Aorta (tissue), 5 donors: ENCODE results near the gene PPM1H. TPM values are rescaled to one million over a fixed set of nuclear protein-coding genes. Genes with fewer than 3 reads are reported as not detected.
"Not testable (repeated sequence)": the region's sequence is repeated elsewhere in the genome, so short reads cannot be mapped to it uniquely, and the experiment has no call there.

Source experiments
- ATAC-seq: fragments of 200-7000 bp; cut with Tn5 transposase; one replicate; pipeline ENCODE4 v1.9.1; 2022; ENCODE audit warnings: moderate library complexity; ENCODE audit not compliant: low FRiP score
- DNase-seq, 2 donors: peaks; one replicate each; pipeline ENCODE4 v3.0.0-alpha.2; 2020
- H3K27ac ChIP-seq, 2 donors: one replicate each; pipeline ENCODE4 v1.5.1; 2013; ENCODE audit warnings: low read length in 2 of 2, mild to moderate bottlenecking in 2 of 2, moderate library complexity in 2 of 2, control low read depth in 1 of 2, inconsistent platforms in 1 of 2, low read depth in 1 of 2
- H3K27me3 ChIP-seq, 2 donors: one replicate each; pipeline ENCODE4 v1.6.1; 2013; ENCODE audit warnings: control low read depth in 1 of 2, low read length in 1 of 2, mild to moderate bottlenecking in 1 of 2, moderate library complexity in 1 of 2; ENCODE audit not compliant: insufficient read depth in 2 of 2, control insufficient read depth in 1 of 2
- H3K36me3 ChIP-seq, 2 donors: one replicate each; pipeline ENCODE4 v1.6.1; 2013; ENCODE audit warnings: control low read depth in 1 of 2, low read length in 1 of 2, mild to moderate bottlenecking in 1 of 2; ENCODE audit not compliant: insufficient read depth in 2 of 2, control insufficient read depth in 1 of 2
- H3K4me1 ChIP-seq, 2 donors: one replicate each; pipeline ENCODE4 v1.6.1; 2013; ENCODE audit warnings: low read length in 2 of 2, control low read depth in 1 of 2, mild to moderate bottlenecking in 1 of 2, moderate library complexity in 1 of 2; ENCODE audit not compliant: insufficient read depth in 2 of 2, control insufficient read depth in 1 of 2
- H3K4me3 ChIP-seq, 2 donors: one replicate each; pipeline ENCODE4 v1.5.1; 2013; ENCODE audit warnings: low read length in 2 of 2, control low read depth in 1 of 2, mild to moderate bottlenecking in 1 of 2
- H3K9me3 ChIP-seq: one replicate; pipeline ENCODE4 v1.6.1; 2013; ENCODE audit warnings: mild to moderate bottlenecking, low read length; ENCODE audit not compliant: control insufficient read depth
- WGBS, 2 donors: extraction: QIAGEN DNeasy Blood & Tissue Kit; methylation state at CpG; one replicate each; pipeline ENCODE4 v1.1.7; 2013; 5-methylcytosine and 5-hydroxymethylcytosine counted together
- intact Hi-C, 2 donors: fragments of 100-400 bp; cut with DNase I; formaldehyde crosslinking; loops; one replicate each; pipeline versions ENCODE4 v1.14.2 to v1.15.0; 2022
- polyA plus RNA-seq, 2 donors: library from polyadenylated mRNA; stranded (reverse); fragments of 200-250 nt; gene quantifications; one replicate each; pipeline ENCODE4 v1.2.3, GENCODE V29; 2013
- total RNA-seq, 2 donors: library from RNA; stranded (reverse); fragmentation: NEBNext Ultra II Directional; extraction: Animal tissue kit (Norgen Biotek cat#: 25700); gene quantifications; one replicate each; pipeline ENCODE4 v1.2.1, GENCODE V29; 2021
- donor health status: healthy with polysubstance abuse.
- donor health status: Bipolar disorder and iron deficiency.
- donor health status: DM: no; HTN: no; CAD: no.
- donor health status: DM: no; HTN: no; CAD: no.
- donor health status: DM: yes; HTN: yes; CAD: no.

PPM1H gene
- total and polyA plus RNA-seq, 4 donors = 1.3 to 9.3 (median 3.7) TPM

DNA sequence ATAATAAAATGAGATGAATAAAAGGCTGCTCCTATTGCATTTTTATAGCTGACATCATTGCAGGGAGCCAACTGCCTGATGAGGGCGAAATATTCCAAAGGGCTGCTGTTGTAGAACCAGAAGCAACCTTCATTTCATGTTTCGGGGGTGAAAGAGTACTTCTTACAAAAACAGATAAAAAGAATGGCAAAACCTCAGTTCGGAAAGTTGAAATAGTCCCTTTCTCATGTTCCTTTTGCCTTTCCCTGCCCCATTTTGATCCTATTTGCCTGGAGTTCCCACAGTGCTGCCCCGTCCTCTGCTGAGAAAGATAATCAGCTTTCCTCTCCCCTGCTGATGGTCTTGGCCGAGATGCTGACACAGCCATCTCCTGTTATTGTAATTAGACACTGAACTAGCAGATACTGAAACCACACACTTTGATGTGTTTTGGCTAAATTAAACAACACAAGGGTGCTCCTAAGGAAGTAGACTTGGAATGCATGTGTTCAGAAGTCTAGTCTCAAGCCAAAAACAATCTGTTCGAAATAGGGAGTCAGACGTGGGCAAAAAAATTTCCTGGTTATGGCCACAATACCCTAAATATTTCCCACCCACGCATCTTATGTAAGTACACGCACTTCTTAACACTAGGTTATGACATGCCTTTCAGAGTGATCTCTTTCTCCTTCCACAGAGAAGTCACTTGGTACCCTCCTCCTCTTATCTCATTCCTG is 117.2 kb downstream of the PPM1H start:
- Histone ChIP-seq H3K36me3 (no peaks in the 10 kb centered on the region), H3K4me1 (peaks cover 0 to 5% of the 10 kb centered on the region in 2 donors), H3K27ac (no peak overlapping the region), H3K4me3 (no peak overlapping the region), H3K9me3 (no peaks in the 10 kb centered on the region), H3K27me3 (no peaks in the 10 kb centered on the region)
- intact Hi-C loops = loop anchor here in 1 of 2 donors (10.0 kb wide), 1 partner anchor 117 kb away; the partner anchor contains the start of gene PPM1H
- no peak for ATAC-seq
- 29 to 36% methylated on average over 9 of the region's 9 CpGs for WGBS, 2 donors
- DNase-seq = no peak

DNA sequence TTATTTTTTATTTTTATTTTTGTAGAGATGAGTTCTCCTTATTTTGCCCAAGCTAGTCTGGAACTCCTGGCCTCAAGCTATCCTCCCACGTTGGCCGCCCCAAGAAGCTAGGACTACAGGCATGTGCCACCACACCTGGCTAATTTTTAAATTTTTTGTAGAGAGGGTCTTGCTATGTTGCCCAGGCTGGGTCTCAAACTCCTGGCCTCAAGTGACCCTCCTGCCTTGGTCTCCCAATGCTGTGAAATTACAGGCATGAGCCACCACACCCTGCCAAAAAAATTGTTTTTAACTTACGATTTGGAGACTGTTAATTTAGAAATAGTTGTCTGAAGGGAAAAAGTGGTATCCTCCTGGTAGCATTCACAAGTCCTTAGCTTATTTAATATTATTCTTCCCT is 120.7 kb downstream of the PPM1H start:
- Histone ChIP-seq H3K4me3 (no peak overlapping the region), H3K9me3 (no peaks in the 10 kb centered on the region), H3K27ac (no peak overlapping the region), H3K36me3 (no peaks in the 10 kb centered on the region), H3K27me3 (no peaks in the 10 kb centered on the region), H3K4me1 (peaks cover 0 to 5% of the 10 kb centered on the region in 2 donors)
- DNase-seq = no peak
- WGBS, 2 donors = 90 to 94% methylated on average over 3 of the region's 3 CpGs
- ATAC-seq = no peak
- intact Hi-C loops = loop anchor here (5.0 to 10.0 kb wide), 2 partner anchors 121 to 253 kb away; partner anchors contain the start of gene PPM1H (in 1 of the 2)

DNA sequence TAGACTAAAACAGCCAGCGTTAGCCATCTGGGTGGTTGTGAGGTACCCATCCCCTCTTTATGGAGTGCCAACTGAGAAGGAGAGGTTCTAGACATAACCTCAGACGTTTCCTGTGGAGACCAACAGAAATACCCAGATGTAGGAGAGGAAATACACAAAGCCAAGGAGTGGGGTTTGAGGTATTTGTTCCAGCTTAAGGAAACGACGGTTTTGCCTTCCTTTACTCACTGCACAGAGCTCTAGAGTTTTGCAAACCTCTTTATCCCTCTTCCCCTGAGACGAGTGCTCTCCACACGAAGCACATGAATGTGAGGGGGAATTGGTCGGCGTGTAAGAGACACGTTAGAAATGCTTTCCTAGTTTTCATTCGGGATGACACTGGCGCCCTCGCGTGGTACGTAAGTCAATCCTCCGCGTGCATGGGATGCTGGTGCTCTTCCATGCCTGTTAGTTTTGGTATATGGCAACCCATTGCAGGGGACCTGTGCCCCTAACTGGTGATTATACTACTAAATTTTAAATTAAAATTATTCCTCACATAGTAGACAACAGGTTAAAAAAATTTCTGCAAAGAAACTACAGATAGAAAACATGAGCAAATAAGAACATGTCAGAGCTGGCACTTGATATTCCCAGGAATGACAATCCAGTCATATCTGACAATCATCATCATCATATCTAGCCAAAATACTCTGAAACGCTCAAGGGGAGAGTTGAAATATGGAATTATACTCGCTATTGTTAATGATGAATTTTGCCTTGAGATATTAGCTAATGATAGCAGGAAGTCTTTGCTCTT is 121.7 kb downstream of the PPM1H start:
- H3K4me1 ChIP-seq = peaks cover 0 to 4% of the 10 kb centered on the region in 2 donors
- WGBS, 2 donors = 10 to 12% methylated on average over 18 of the region's 18 CpGs
- H3K27ac ChIP-seq = no peak overlapping the region
- intact Hi-C loops = loop anchor here (2.0 to 10.0 kb wide), 3 partner anchors 122 to 254 kb away; partner anchors contain the start of gene PPM1H (in 2 of the 2)
- no peaks in the 10 kb centered on the region for H3K27me3 ChIP-seq
- no peaks in the 10 kb centered on the region for H3K36me3 ChIP-seq
- ATAC-seq = peak; percentile 78
- peak; percentile 79 to 91 for DNase-seq
- no peak overlapping the region for H3K4me3 ChIP-seq
- H3K9me3 ChIP-seq = no peaks in the 10 kb centered on the region

DNA sequence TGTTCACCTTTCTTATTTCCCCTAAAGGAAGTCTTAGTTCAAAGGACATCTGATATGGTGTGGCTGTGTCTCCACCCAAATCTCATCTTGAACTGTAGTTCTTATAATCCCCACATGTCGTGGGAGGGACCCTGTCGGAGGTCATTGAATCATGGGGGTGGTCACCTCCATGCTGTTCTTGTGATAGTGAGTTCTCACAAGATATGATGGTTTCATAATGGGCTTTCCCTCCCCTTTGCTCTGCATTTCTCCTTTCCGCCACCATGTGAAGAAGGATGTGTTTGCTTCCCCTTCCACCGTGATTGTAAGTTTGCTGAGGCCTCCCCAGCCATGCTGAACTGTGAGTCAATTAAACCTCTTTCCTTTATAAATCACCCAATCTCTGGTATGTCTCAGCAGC is 123.5 kb downstream of the PPM1H start:
- WGBS, 2 donors = 90 to 91% methylated on average over 4 of the region's 4 CpGs
- H3K4me1 ChIP-seq, H3K9me3 ChIP-seq, ATAC-seq, H3K36me3 ChIP-seq, DNase-seq, H3K4me3 ChIP-seq, H3K27ac ChIP-seq, H3K27me3 ChIP-seq: not testable (repeated sequence)
- intact Hi-C loops = loop anchor here (5.0 to 10.0 kb wide), 2 partner anchors 123 to 256 kb away; partner anchors contain the start of gene PPM1H (in 1 of the 2)

DNA sequence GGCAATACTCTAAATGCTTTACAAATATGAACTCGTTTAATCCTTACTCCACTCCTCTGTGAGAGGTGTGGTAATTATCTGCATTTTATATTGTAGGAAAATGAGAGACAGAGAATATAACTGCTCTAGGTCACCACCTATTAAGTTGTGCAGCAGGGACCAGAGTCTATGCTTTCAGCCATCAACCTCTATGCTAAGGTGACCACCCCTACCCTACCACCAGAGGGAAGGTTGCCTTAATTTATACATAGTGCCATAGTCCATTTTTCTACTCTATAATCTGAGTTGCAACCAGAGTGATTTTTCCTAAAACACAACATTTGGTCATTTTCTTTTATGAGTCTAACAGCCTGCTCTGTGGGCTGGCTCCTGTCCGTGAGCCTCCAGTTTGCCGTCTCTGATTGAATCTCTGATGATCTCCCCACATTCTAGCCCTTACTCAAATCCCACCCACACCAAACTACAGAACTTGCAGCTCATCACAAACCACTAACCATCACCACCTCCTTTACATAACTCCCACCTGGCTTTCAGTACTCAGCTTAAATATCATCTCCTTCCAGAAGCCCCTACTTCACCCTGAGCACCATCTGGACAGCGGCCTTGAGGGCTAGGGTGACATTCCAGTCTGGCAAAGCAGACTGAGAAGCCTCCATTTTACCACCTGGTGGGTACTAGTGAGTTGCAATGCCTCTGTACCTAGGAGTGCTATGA is 126.6 kb downstream of the PPM1H start:
- no peak for DNase-seq
- ATAC-seq = no peak
- intact Hi-C loops = no loop called here
- Histone ChIP-seq H3K27me3 (no peaks in the 10 kb centered on the region), H3K27ac (no peak overlapping the region), H3K4me1 (no peaks in the 10 kb centered on the region), H3K9me3 (no peaks in the 10 kb centered on the region), H3K4me3 (no peak overlapping the region), H3K36me3 (no peaks in the 10 kb centered on the region)
- WGBS, 2 donors = 93 to 96% methylated on average over 4 of the region's 4 CpGs

DNA sequence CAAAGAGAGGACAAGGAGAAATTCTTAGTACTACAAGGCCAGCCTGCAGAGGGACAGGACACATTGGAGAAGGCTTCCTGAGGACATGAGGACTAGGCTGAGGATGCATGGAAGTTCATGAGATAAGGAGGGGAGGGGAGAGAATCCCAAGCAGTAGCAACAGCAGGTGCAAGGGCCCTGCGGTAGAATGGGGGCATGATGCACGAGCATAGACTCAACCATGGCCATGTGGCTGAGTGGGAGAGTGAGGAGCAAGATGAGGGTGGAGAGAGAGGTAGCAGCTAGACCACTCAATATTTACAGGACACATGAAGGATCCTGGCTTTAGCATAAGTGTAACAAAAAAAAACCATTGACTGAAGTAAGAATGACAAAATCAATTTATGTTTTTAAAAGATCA is 128.1 kb downstream of the PPM1H start:
- no peak overlapping the region for H3K27ac ChIP-seq
- WGBS, 2 donors = 95 to 98% methylated on average over 2 of the region's 2 CpGs
- no peaks in the 10 kb centered on the region for H3K9me3 ChIP-seq
- H3K4me1 ChIP-seq = no peaks in the 10 kb centered on the region
- ATAC-seq (no peak), DNase-seq (no peak)
- intact Hi-C loops = no loop called here
- no peak overlapping the region for H3K4me3 ChIP-seq
- H3K27me3 ChIP-seq = no peaks in the 10 kb centered on the region
- H3K36me3 ChIP-seq = no peaks in the 10 kb centered on the region

DNA sequence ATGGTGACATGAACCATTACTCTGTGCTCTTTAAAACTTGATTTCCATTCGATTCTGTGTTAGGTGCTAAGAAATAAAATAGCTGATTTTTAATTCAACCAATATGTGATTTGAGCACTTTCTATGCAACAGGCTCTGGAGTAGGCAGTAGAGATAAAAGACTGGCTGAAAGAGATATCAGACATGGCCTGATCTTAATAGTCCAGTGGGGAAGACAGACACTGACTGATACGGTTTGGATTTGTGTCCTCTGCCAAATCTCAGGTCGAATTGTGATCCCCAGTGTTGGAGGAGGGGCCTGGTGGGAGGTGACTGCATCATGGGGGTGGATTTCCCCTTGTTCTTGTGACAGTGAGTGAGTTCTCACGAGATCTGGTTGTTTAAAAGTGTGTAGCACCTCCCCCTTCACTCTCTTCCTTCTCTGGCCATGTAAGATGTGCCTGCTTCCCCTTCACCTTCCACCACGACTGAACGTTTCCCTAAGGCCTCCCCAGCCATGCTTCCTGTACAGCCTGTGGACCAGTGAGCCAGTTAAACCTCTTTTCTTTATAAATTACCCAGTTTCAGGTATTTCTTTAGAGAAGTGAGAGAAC is 128.6 kb downstream of the PPM1H start:
- intact Hi-C loops = no loop called here
- DNase-seq (no peak), ATAC-seq (no peak)
- no peaks in the 10 kb centered on the region for H3K27me3 ChIP-seq
- H3K36me3 ChIP-seq = no peaks in the 10 kb centered on the region
- H3K27ac ChIP-seq = no peak overlapping the region
- H3K9me3 ChIP-seq = no peaks in the 10 kb centered on the region
- H3K4me3 ChIP-seq = no peak overlapping the region
- no peaks in the 10 kb centered on the region for H3K4me1 ChIP-seq
- 85% methylated on average over 6 of the region's 6 CpGs for WGBS, 2 donors

DNA sequence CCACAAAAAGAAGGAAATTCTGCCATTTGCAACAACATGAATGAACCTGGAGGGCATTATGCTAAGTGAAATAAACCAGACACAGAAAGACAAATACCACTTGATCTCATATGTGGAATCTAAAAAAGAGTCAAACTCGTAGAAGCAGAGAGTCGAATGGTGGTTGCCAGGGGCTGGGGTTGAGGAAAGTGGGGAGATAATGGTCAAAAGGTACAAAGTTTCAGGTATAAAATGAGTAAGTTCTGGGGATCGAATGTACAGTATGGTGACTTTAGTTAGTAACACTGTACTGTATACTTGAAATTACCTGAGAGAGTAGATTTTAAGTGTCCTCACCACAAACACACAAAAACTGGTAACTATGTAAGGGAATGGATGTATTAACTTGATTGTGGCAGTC is 129.4 kb downstream of the PPM1H start:
- Histone ChIP-seq H3K36me3 (no peaks in the 10 kb centered on the region), H3K4me1 (no peaks in the 10 kb centered on the region), H3K27ac (no peak overlapping the region), H3K9me3 (no peaks in the 10 kb centered on the region), H3K27me3 (no peaks in the 10 kb centered on the region), H3K4me3 (no peak overlapping the region)
- 66% methylated on average over 3 of the region's 3 CpGs for WGBS, 2 donors
- intact Hi-C loops = no loop called here
- no peak for DNase-seq
- ATAC-seq = no peak
